Astrocyte (in vitro differentiated cells and primary cell): ENCODE results near the gene CTNND2.

Source experiments
- CTCF ChIP-seq: IDR thresholded peaks from 2 replicates; pipeline ENCODE4 v1.5.1; 2011; ENCODE audit warnings: low read depth, mild to moderate bottlenecking, inconsistent platforms, low read length, moderate library complexity; ENCODE audit not compliant: insufficient read depth
- EZH2 ChIP-seq: IDR thresholded peaks from 2 replicates; pipeline ENCODE4 v1.6.1; 2012; ENCODE audit warnings: mild to moderate bottlenecking, low read length, inconsistent platforms; ENCODE audit not compliant: insufficient read depth

- TF ChIP-seq CTCF (no peak), EZH2 (no peak)
Observed at GRCh38 chr5:11897781-11898180, 6.5 kb downstream of the CTNND2 start.
